HepG2 (cell line): ENCODE data around the gene VASN. TPM values are rescaled to one million over a fixed set of nuclear protein-coding genes. Genes with fewer than 3 reads are reported as not detected.
A peak's percentile ranks its signal among the peaks of the same experiment; 100 is the strongest.

ENCODE experiments used
- ATF7-NPFF ChIP-seq: sonication (generic); formaldehyde crosslinking; IDR thresholded peaks from 2 replicates; pipeline ENCODE4 v1.8.1; 2023; ENCODE audit warnings: mild to moderate bottlenecking, low read depth, missing genetic modification reagents, moderate library complexity
- BRCA1 ChIP-seq: sonication (generic); formaldehyde crosslinking; IDR thresholded peaks from 2 replicates; pipeline ENCODE4 v1.4.0; 2020; ENCODE audit warnings: missing genetic modification reagents
- CAMTA2 ChIP-seq: sonication (generic); formaldehyde crosslinking; IDR thresholded peaks from 2 replicates; pipeline ENCODE4 v1.4.0; 2020; ENCODE audit warnings: mild to moderate bottlenecking, missing genetic modification reagents, borderline replicate concordance
- CEBPG ChIP-seq: IDR thresholded peaks from 2 replicates; pipeline ENCODE4 v1.6.1; 2016
- FOXK2 ChIP-seq: fragments of 450-650 bp; IDR thresholded peaks from 2 replicates; pipeline ENCODE4 v1.6.1; 2016
- NAIF1 ChIP-seq: sonication (generic); formaldehyde crosslinking; IDR thresholded peaks from 2 replicates; pipeline ENCODE4 v1.5.0; 2020; ENCODE audit warnings: mild to moderate bottlenecking, missing genetic modification reagents, borderline replicate concordance
- PAWR ChIP-seq: sonication (generic); formaldehyde crosslinking; IDR thresholded peaks from 2 replicates; pipeline ENCODE4 v1.4.0; 2020; ENCODE audit warnings: missing genetic modification reagents, mild to moderate bottlenecking, borderline replicate concordance
- RXRB ChIP-seq: IDR thresholded peaks from 2 replicates; pipeline ENCODE4 v1.6.1; 2016; ENCODE audit warnings: borderline replicate concordance, missing genetic modification reagents, missing compliant biosample characterization
- WIZ ChIP-seq: sonication (generic); formaldehyde crosslinking; IDR thresholded peaks from 2 replicates; pipeline ENCODE4 v1.5.1; 2020; ENCODE audit warnings: mild to moderate bottlenecking, missing genetic modification reagents
- ZBTB20 ChIP-seq: sonication (generic); formaldehyde crosslinking; IDR thresholded peaks from 2 replicates; pipeline ENCODE4 v1.8.1; 2023; ENCODE audit warnings: missing genetic modification reagents, low read depth, mild to moderate bottlenecking, borderline replicate concordance
- ZNF20 ChIP-seq: sonication (generic); formaldehyde crosslinking; IDR thresholded peaks from 2 replicates; pipeline ENCODE4 v1.4.0; 2020; ENCODE audit warnings: mild to moderate bottlenecking, moderate library complexity, missing genetic modification reagents
- ZNF251 ChIP-seq: sonication (generic); formaldehyde crosslinking; IDR thresholded peaks from 2 replicates; pipeline ENCODE4 v1.9.0; 2021; ENCODE audit warnings: mild to moderate bottlenecking, missing genetic modification reagents
- ZNF616 ChIP-seq: sonication (generic); formaldehyde crosslinking; IDR thresholded peaks from 2 replicates; pipeline ENCODE4 v1.5.0; 2020; ENCODE audit warnings: low read depth, mild to moderate bottlenecking, missing genetic modification reagents
- ZSCAN22 ChIP-seq: sonication (generic); formaldehyde crosslinking; IDR thresholded peaks from 2 replicates; pipeline ENCODE4 v1.4.0; 2020; ENCODE audit warnings: mild to moderate bottlenecking, missing genetic modification reagents
- polyA plus RNA-seq, 8 experiments: library from polyadenylated mRNA; depleted of rRNA in 3 of 8; stranded (reverse) in 7 of 8; unstranded in 1 of 8; fragments of >200 nt; fragmentation: Illumina TruSeq in 4 of 8; extraction: Trizol in 4 of 8; gene quantifications; 2 replicates each; pipeline versions ENCODE4 v1.2.1 to v1.2.3, GENCODE V29; 2011 to 2016; ENCODE audit warnings: low read depth in 4 of 8, missing spikeins in 1 of 8, mixed read lengths in 1 of 8; ENCODE audit not compliant: insufficient read depth in 1 of 8
- total RNA-seq, 5 experiments: library from RNA; depleted of rRNA; stranded (reverse); fragments of >200 nt; fragmentation: Illumina TruSeq; extraction: Trizol; gene quantifications; 2 replicates each; pipeline ENCODE4 v1.2.3, GENCODE V29; 2016; ENCODE audit warnings: low read depth in 1 of 5
- TF ChIP-seq, protein P1 (sequence below), 2 experiments: sonication (generic) in 1 of 2; formaldehyde crosslinking in 1 of 2; IDR thresholded peaks; 2 replicates each; pipeline versions ENCODE4 v1.4.0 to v1.6.1; 2016 to 2020; ENCODE audit warnings: borderline replicate concordance in 1 of 2, low read depth in 1 of 2, mild to moderate bottlenecking in 1 of 2, missing genetic modification reagents in 1 of 2
- TF ChIP-seq, protein P2 (sequence below): fragments of 450-650 bp; IDR thresholded peaks from 2 replicates; pipeline ENCODE4 v1.6.1; 2016
- TF ChIP-seq, protein P3 (sequence below): sonication (generic); formaldehyde crosslinking; IDR thresholded peaks from 2 replicates; pipeline ENCODE4 v1.9.0; 2021; ENCODE audit warnings: missing genetic modification reagents, mild to moderate bottlenecking, borderline replicate concordance
- TF ChIP-seq, protein P4 (sequence below): sonication (generic); formaldehyde crosslinking; IDR thresholded peaks from 2 replicates; pipeline ENCODE4 v1.4.0; 2020; ENCODE audit warnings: missing genetic modification reagents, borderline replicate concordance

The VASN gene
- total and polyA plus RNA-seq, 2 of the 13 experiments (the other 11 are each of a cell fraction or from before 2014, with no cell fraction given) = 8.4 to 18.2 TPM

DNA sequence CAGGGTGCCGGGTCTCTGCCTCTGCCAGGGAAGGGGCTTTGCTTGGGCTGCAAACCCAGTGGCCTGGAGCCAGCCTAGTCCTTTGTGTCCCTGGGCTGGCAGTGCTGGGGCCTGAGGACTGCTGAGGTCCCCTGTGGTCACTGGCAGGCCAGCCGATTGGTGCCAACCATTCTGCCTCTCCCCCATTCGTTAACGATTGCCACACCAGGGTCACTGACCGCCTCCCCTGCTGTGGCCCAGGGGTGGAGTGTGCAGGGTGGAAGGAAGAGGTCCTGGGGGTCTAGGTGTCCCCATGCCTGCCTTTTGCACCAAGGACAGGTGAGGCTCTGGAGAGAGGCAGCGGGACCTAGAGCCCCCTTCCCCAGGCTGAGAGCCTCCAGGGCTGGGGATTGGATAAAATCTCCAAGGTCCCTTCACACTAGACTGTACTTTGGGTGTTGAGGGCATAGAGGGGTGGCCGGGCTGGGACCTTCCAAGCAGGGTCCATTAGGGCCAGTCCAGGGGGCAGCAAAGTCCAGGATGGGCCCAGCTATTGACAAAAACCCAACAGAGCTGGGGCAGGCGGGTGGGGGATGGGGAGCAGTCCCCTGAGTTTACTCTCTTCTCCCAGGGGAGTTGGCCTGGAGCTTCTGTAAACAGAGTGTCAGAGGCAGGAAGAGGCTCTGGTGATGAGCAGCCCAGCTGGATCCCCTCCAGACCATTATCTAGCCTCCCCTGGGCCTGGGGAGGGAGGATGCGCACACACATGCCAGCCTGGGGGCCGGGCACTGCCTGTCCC, 1.1 kb downstream of the VASN start (continued):
- TF ChIP-seq, protein P1, sequence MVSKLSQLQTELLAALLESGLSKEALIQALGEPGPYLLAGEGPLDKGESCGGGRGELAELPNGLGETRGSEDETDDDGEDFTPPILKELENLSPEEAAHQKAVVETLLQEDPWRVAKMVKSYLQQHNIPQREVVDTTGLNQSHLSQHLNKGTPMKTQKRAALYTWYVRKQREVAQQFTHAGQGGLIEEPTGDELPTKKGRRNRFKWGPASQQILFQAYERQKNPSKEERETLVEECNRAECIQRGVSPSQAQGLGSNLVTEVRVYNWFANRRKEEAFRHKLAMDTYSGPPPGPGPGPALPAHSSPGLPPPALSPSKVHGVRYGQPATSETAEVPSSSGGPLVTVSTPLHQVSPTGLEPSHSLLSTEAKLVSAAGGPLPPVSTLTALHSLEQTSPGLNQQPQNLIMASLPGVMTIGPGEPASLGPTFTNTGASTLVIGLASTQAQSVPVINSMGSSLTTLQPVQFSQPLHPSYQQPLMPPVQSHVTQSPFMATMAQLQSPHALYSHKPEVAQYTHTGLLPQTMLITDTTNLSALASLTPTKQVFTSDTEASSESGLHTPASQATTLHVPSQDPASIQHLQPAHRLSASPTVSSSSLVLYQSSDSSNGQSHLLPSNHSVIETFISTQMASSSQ (IDR thresholded peaks at IDR 0.05; ENCODE audit: low read depth) = peak; percentile 60; the same call in 1 of the 2 replicates
- TF ChIP-seq, protein P1 (CRISPR knock-in tag; IDR thresholded peaks at IDR 0.05; ENCODE audit: borderline replicate concordance) = peak; percentile 72; the same call in 1 of the 2 replicates
- TF ChIP-seq, protein P2, sequence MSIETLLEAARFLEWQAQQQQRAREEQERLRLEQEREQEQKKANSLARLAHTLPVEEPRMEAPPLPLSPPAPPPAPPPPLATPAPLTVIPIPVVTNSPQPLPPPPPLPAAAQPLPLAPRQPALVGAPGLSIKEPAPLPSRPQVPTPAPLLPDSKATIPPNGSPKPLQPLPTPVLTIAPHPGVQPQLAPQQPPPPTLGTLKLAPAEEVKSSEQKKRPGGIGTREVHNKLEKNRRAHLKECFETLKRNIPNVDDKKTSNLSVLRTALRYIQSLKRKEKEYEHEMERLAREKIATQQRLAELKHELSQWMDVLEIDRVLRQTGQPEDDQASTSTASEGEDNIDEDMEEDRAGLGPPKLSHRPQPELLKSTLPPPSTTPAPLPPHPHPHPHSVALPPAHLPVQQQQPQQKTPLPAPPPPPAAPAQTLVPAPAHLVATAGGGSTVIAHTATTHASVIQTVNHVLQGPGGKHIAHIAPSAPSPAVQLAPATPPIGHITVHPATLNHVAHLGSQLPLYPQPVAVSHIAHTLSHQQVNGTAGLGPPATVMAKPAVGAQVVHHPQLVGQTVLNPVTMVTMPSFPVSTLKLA = no peak
- no peak for TF ChIP-seq ATF7-NPFF (CRISPR knock-in tag)
- peak; percentile 67 for TF ChIP-seq RXRB
- peak; percentile 88 for TF ChIP-seq CEBPG (CRISPR knock-in tag)
- peak; percentile 18; the same call in 1 of the 2 replicates for TF ChIP-seq CAMTA2 (CRISPR knock-in tag)
- TF ChIP-seq ZNF20 = no peak
- no peak for TF ChIP-seq ZNF616 (CRISPR knock-in tag)
- TF ChIP-seq WIZ (CRISPR knock-in tag) = no peak
- no peak for TF ChIP-seq ZNF251
- TF ChIP-seq BRCA1 (CRISPR knock-in tag) = 0 out of 2 replicates have a peak, but pooled peaks have one; percentile 24
- no peak for TF ChIP-seq PAWR
- no peak; the same call in 1 of the 2 replicates for TF ChIP-seq NAIF1 (CRISPR knock-in tag)
- TF ChIP-seq, protein P3, sequence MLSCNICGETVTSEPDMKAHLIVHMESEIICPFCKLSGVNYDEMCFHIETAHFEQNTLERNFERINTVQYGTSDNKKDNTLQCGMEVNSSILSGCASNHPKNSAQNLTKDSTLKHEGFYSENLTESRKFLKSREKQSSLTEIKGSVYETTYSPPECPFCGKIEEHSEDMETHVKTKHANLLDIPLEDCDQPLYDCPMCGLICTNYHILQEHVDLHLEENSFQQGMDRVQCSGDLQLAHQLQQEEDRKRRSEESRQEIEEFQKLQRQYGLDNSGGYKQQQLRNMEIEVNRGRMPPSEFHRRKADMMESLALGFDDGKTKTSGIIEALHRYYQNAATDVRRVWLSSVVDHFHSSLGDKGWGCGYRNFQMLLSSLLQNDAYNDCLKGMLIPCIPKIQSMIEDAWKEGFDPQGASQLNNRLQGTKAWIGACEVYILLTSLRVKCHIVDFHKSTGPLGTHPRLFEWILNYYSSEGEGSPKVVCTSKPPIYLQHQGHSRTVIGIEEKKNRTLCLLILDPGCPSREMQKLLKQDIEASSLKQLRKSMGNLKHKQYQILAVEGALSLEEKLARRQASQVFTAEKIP (CRISPR knock-in tag) = no peak
- TF ChIP-seq FOXK2 = peak; percentile 57; the same call in 1 of the 2 replicates
- TF ChIP-seq ZSCAN22 (CRISPR knock-in tag) = no peak
- TF ChIP-seq, protein P4, sequence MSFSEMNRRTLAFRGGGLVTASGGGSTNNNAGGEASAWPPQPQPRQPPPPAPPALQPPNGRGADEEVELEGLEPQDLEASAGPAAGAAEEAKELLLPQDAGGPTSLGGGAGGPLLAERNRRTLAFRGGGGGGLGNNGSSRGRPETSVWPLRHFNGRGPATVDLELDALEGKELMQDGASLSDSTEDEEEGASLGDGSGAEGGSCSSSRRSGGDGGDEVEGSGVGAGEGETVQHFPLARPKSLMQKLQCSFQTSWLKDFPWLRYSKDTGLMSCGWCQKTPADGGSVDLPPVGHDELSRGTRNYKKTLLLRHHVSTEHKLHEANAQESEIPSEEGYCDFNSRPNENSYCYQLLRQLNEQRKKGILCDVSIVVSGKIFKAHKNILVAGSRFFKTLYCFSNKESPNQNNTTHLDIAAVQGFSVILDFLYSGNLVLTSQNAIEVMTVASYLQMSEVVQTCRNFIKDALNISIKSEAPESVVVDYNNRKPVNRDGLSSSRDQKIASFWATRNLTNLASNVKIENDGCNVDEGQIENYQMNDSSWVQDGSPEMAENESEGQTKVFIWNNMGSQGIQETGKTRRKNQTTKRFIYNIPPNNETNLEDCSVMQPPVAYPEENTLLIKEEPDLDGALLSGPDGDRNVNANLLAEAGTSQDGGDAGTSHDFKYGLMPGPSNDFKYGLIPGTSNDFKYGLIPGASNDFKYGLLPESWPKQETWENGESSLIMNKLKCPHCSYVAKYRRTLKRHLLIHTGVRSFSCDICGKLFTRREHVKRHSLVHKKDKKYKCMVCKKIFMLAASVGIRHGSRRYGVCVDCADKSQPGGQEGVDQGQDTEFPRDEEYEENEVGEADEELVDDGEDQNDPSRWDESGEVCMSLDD (CRISPR knock-in tag) = no peak
- TF ChIP-seq ZBTB20 (CRISPR knock-in tag) = no peak
